CD4-positive, alpha-beta T cell treated with Interleukin-2 at 100 ng/mL for 4 hours (primary cell): ENCODE results near the gene CD55.

Experiments used
- DNase-seq: peaks from one replicate; pipeline ENCODE4 v3.0.0-alpha.2; 2020; ENCODE audit warnings: low spot score

The CD55 gene

DNA sequence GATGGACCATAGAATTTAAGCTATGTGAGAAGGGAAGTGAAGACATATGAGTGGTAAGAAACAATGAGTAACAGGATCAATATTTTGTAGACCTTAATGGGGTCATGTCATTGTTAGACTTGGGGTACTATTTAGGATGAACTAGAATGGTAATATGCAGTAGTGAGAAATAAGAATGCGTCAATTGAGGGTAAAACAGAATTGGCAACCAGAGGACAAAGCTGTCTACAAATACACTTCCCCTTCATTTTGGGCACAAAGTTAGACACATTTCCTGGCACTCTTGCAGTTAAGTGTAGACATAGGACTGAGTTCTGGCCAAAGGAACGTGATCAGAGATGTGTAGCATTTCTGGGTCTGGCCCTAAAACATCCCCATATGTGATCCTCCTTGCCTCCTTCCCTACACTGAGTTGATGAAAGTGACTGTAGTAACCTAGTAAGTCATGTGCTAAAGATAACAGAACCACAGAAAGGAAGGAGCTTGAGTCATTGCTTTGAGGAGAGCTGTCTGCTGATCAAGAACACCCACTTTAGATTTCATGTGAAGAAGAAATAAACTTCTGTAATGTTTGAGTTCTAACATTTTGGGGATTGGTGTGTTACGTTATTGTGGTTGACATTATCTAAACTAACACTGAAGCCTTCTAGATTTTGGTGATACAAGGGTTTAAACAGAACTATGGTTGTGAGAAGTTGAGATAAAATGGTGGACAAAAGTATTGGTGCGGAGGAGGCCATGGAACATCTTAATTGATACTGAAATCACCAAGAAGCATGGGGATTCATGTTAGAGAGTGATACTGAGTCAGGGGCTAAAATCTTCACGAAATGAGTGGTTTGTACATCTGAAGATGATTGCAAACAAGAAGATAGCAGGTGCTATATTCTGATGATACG, 41.7 kb downstream of the CD55 start:
- peak; percentile 49 for DNase-seq

DNA sequence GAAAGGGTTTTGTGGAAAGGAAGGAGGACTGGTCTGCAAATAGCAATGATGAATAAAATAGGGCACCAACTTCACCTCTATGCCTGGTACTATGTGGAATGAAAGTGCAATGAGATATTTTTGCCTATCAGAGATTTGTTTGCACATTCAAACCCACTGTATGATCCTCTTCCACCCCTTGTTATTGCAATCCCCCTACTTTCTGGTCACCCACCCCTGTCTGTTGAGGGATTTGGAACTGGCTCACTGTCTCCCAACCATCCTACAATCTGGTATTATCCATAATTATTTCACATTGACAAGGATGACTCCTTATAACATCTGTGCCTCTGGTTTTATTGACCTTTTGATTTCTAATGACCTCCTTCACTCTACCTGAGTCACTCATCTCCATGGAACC, 42.4 kb downstream of the CD55 start:
- no peak for DNase-seq

DNA sequence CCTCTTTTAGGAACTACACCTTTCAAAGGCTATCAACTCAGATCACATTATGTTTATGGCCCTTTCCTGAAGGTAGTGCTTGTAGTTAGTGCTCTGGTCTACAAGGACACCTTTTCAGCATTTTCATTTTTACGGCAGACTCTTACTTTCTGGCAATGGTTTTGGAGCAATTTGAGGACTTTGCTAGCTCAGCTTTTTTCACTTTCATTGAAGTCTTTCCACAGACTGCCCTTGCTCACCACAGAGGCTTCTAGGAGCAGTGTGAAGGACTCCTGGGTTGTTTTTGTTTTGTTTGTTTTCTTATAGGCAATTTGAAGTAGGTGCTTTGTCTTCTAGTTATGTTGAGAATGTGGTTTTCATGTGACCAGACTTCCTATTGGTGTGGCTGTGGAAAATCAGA, 43.1 kb downstream of the CD55 start:
- no peak for DNase-seq

GRCh38 chr1:207365063-207365462, 43.6 kb downstream of the CD55 start:
- no peak for DNase-seq

GRCh38 chr1:207366022-207366421, 44.5 kb downstream of the CD55 start:
- no peak for DNase-seq

- DNase-seq: no peak
Observed at GRCh38 chr1:207388721-207389120, 67.2 kb downstream of the CD55 start.

GRCh38 chr1:207389728-207390464, 68.4 kb downstream of the CD55 start:
- peak; percentile 13 for DNase-seq

GRCh38 chr1:207393610-207394009, 72.1 kb downstream of the CD55 start:
- DNase-seq: no peak

DNA sequence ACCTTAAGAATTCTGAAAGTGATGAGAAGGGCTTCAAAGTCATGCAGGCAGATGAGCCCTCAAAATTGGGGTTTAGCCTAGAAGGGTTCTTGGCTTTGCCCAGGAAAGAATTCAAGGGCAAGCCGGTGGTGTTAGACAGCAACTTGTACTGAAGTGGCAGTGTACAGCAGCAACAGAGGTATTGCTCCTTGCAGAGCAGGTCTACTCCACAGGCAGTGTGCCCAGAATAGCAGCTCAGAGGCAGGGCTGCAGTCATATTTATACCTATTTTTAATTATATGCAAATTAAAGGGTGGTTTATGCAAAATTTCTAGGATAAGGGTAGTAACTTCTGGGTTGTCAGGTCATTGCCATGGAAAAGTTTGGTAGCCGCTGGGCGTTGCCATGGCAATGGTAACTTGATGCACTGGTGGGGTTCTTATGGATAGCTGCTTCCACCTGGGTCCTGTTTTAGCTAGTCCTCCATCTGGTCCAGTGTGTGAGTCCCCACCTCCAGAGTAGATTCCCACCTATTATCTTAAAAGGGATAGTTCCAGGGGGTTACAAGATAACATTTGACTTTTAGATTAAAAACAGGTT, 74.8 kb downstream of the CD55 start:
- DNase-seq: no peak

DNA sequence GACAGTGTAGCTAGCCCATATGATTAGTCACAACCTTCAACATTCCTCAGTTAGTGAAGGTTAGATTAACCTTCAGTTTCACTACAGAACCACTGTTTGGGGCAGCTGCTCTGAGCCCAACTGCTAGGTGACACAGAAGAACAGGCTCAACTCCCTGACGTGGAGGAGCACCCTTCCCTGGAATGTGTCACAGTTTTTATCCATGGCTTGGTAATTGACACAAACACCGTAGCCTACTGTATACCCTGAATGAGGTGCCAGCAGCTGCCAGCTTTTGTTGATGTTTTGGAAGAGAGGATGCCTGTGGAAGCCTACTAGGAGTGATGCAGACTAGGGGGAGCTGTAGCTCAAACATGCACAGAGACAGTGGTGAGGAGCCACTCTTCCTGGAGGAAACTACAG, 76.0 kb downstream of the CD55 start:
- no peak for DNase-seq

DNA sequence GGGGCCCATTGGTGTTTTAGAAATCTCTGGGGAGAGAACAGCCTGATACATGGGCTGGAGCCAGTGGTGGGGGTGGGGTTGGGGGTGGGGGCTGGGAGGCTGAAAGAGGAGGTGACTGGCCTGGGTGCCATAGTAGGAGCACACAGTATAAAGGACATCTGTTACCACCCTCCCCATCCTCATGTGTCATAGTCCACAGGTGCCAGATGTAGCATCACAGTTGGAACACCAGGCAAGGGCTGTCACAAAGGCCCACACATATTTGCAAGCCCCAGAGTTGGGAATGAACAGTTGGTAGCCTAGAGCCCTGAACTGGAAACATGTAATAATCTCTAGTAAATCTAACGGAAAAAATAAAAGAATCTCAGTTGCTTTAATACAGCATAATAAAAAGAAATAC, 77.5 kb downstream of the CD55 start:
- no peak for DNase-seq

GRCh38 chr1:207401578-207401977, 80.1 kb downstream of the CD55 start:
- no peak for DNase-seq

DNA sequence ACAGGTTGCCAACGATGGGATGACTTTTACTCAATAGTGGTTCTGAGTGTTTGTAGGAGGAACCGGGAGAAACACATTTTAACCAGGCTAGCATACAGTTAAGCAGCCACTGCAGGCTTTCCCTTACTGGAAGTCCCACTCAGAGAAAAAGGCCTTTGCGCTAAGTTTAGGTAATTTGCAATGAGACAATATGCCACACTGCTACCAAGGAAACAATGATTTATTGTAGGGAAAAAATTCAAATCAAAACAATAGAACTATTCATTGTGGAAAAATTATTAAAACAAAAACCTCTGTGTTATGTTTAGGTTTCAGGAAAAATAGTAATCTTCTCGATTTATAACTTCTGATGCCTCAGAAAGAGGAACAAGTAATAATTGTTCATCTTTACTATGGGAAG, 81.3 kb downstream of the CD55 start:
- DNase-seq: no peak

GRCh38 chr1:207404849-207405525, 83.5 kb downstream of the CD55 start:
- peak; percentile 60 for DNase-seq

GRCh38 chr1:207405814-207406213, 84.3 kb downstream of the CD55 start:
- DNase-seq: no peak

DNA sequence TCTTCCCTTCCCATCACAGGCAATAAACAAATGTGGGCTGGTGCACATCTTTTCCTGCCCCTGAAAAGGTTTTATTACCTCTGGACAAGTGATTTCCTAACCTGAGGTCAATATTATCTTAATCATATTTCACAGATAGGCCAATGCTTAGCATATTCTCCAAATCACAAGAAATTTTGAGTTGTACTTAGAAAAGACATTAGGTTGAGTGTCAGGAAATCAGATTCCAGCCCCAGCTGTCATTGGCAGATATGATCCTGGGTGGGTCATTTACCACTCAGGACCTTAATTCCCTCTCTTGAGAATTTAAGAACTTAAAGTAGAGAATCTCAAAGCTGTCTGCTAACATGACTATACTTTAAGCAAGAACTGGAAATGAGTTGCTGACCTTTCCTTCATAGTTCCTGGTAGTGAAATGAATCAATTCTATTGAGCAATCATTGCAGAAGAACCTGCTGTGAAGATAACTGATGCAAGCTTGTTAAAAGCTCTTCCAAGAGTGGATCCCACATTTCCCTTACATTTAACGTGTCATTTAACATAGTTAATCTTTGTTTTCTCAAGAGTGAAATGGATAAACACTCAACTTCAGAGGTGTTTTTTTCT, 86.3 kb downstream of the CD55 start:
- no peak for DNase-seq
